Peyer's patch (tissue), 4 donors: ENCODE data around the gene SUPT20HL2. TPM values are rescaled to one million over a fixed set of nuclear protein-coding genes. Genes with fewer than 3 reads are reported as not detected.
"Not testable (repeated sequence)": the region's sequence is repeated elsewhere in the genome, so short reads cannot be mapped to it uniquely, and the experiment has no call there.

Source experiments
- DNase-seq, 3 donors: peaks; one replicate each; pipeline ENCODE4 v3.0.0-alpha.2; 2017 to 2019
- H3K27ac ChIP-seq, 4 donors: fragments of 200-600 bp; sonication (generic); one replicate each; pipeline ENCODE4 v1.5.1; 2016 to 2019
- H3K27me3 ChIP-seq, 2 donors: fragments of 200-600 bp; sonication (generic); one replicate each; pipeline ENCODE4 v1.5.1; 2019
- H3K36me3 ChIP-seq, 3 donors: fragments of 200-600 bp; sonication (generic); one replicate each; pipeline ENCODE4 v1.5.1; 2016 to 2019
- H3K4me1 ChIP-seq, 4 donors: fragments of 200-600 bp; sonication (generic); one replicate each; pipeline ENCODE4 v1.5.1; 2016 to 2019
- H3K4me3 ChIP-seq, 4 donors: fragments of 200-600 bp; sonication (generic); 1 replicate in 3 of 4; 2 replicates in 1 of 4; pipeline ENCODE4 v1.5.1; 2016 to 2019; ENCODE audit warnings: mild to moderate bottlenecking in 1 of 4
- H3K9me3 ChIP-seq, 4 donors: fragments of 200-600 bp; sonication (generic); one replicate each; pipeline ENCODE4 v1.5.1; 2016 to 2019; ENCODE audit warnings: mild to moderate bottlenecking in 1 of 4
- POLR2A ChIP-seq, 2 donors: fragments of 450-650 bp; IDR thresholded peaks; one replicate each; pipeline ENCODE4 v1.5.1; 2017; ENCODE audit warnings: antibody characterized with exemption in 2 of 2, mild to moderate bottlenecking in 2 of 2, moderate library complexity in 2 of 2
- total RNA-seq, 4 donors: library from RNA; depleted of rRNA; stranded (reverse); fragments of >200 nt; gene quantifications; one replicate each; pipeline ENCODE4 v1.1.0, GENCODE V29; 2016
- TF ChIP-seq, protein P1 (sequence below), 6 experiments: fragments of 450-650 bp in 4 of 6; fragments of 200-600 bp in 2 of 6; sonication (generic) in 1 of 6; IDR thresholded peaks; one replicate each; pipeline ENCODE4 v1.5.1; 2017 to 2019; ENCODE audit warnings: antibody characterized with exemption in 6 of 6, mild to moderate bottlenecking in 3 of 6, moderate library complexity in 1 of 6

The SUPT20HL2 gene
- total RNA-seq, 4 donors from 2014 or later = not detected

DNA sequence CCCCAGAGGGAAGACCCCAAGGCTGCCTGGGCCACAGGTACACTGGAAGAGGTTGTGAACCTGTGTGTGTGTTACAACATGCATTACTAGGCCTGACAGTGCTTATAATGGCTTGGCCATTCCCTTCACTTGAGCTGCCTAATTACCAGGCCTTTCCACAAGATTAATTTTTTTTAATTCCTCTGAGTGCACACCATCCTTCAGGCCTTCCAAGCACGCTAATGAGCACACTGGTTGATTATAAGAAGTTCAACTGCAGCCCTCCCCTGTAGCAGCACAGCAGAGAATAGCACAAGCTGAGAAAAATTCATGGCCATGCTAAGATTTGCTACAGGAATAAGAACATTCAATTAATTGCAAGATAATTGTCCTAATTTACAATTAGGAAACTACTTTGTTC, 2.2 kb upstream of the SUPT20HL2 start:
- Histone ChIP-seq H3K27me3 (no peaks in the 10 kb centered on the region), H3K27ac (no peak overlapping the region), H3K36me3 (no peaks in the 10 kb centered on the region), H3K4me3 (no peak overlapping the region), H3K9me3 (no peaks in the 10 kb centered on the region), H3K4me1 (no peaks in the 10 kb centered on the region)
- TF ChIP-seq, protein P1, sequence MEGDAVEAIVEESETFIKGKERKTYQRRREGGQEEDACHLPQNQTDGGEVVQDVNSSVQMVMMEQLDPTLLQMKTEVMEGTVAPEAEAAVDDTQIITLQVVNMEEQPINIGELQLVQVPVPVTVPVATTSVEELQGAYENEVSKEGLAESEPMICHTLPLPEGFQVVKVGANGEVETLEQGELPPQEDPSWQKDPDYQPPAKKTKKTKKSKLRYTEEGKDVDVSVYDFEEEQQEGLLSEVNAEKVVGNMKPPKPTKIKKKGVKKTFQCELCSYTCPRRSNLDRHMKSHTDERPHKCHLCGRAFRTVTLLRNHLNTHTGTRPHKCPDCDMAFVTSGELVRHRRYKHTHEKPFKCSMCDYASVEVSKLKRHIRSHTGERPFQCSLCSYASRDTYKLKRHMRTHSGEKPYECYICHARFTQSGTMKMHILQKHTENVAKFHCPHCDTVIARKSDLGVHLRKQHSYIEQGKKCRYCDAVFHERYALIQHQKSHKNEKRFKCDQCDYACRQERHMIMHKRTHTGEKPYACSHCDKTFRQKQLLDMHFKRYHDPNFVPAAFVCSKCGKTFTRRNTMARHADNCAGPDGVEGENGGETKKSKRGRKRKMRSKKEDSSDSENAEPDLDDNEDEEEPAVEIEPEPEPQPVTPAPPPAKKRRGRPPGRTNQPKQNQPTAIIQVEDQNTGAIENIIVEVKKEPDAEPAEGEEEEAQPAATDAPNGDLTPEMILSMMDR (IDR thresholded peaks at IDR 0.05) = no peak
- no peak for TF ChIP-seq POLR2A (IDR thresholded peaks at IDR 0.05)
- DNase-seq = no peak

DNA sequence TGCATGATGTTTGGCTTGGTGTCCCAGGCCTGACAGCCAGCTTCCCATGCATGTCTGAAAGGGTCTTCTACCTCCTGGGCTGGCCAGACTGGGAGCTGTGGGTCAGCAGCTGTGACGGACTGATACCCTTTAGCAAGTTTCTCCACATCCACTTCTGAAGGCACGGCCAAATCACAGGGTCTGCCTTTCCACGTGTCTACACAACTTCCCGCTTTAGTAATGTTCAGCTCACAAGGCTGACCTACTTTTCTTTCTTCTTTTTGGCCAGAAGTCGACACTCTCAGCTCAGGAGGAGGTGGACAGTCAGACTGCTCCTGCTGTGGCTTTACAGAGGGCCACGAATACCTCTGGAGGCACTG, 1.6 kb downstream of the SUPT20HL2 start:
- not testable (repeated sequence) for H3K27ac ChIP-seq, DNase-seq, H3K9me3 ChIP-seq

DNA sequence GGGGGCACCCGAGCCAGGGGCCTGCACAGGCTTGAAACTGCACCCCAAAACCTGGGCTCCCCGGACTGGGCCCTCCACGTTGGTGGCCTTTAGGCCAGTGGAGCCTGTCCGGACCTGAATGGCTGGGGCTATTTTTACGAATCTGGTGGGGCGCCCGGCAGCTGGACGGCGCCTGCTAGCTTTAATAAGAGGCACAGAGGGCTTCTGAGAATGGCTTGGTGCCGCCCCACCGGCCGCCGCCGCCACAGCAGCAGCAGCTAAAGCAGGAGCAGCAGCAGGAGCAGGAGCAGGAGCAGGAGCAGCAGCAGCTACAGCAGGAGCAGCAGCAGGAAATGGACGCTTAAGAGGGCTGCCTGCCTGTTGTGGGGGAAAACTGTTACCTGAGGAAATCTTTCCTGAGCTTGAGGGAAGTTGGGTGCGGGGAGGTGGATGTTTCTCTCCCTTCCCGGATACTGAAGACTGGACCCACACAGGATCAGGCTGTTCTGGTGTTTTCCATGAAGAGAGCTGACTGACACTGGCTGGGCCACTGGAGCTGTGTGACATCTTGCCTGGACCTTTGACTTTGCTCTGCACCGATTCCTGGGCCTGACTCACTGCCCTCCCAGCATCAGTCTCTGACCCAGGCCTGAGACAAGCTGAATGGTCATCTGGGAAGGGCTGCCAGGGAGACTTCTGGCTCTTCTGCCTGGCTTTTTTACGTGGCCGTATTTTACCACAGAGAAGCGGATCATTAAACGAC, 2.2 kb downstream of the SUPT20HL2 start:
- H3K27ac ChIP-seq = not testable (repeated sequence)

More for the DNA sequence above, 1.6 kb downstream of the SUPT20HL2 start:
- H3K4me1 ChIP-seq, H3K4me3 ChIP-seq, H3K27me3 ChIP-seq, H3K36me3 ChIP-seq: not testable (repeated sequence)

DNA sequence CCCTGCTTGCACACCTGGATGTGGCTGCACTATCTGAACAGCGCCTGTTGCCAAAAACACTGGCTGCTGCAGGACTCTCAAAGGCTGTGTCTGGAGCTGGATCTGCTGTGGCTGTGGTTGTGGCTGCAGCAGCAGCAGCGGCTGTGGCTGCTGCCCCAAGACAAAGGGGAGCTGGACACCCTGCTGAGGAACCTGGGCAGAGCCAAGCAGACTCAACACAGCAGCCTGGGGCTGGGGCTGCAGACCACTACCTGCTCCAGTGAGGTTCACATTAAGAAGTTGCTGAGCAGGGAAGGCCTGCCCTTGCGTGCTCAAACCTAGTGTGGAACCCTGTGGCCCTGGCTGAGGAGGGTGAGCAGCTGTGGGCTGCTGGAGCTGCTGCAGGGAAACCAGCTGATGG, 3.0 kb downstream of the SUPT20HL2 start:
- H3K9me3 ChIP-seq, DNase-seq, H3K36me3 ChIP-seq, H3K27me3 ChIP-seq, H3K4me3 ChIP-seq, H3K27ac ChIP-seq, H3K4me1 ChIP-seq: not testable (repeated sequence)

More for the DNA sequence above, 2.2 kb downstream of the SUPT20HL2 start:
- not testable (repeated sequence) for H3K27me3 ChIP-seq, H3K9me3 ChIP-seq, H3K4me1 ChIP-seq, DNase-seq, H3K4me3 ChIP-seq, H3K36me3 ChIP-seq

DNA sequence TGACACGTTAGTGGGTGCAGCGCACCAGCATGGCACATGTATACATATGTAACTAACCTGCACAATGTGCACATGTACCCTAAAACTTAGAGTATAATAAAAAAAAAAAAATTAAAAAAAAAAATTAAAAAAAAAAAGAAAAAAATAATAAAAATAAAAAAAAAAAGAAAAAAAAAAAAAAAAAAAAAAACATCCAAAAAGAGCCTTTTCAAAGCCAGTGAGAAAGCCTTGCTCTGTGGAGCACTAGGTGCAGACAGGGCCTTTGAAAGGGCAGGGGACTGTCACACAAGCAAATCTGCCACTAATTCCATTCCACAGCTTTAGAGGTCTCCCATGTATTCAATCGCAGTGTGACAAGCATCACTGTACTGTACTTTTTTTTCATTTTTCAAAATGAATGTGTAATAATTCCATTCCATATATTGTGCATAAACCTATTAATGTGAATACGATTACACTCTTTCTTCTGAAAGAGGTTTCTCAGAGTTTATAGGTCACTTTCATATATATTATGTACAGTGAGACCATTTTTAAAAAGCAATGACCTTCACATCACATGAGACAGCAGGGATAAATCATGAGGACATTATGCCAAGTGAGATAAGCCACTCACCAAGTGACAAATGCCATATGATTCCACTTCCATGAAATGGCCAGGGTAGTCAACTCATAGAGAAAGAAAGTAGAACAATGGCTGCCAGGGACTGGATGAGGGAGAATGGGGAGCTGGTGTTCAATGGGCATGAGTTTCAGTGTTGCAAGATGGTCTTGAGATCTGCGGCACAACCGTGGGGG, 4.1 kb downstream of the SUPT20HL2 start:
- not testable (repeated sequence) for H3K9me3 ChIP-seq, H3K36me3 ChIP-seq, H3K27ac ChIP-seq, H3K4me3 ChIP-seq, H3K27me3 ChIP-seq, H3K4me1 ChIP-seq, DNase-seq

DNA sequence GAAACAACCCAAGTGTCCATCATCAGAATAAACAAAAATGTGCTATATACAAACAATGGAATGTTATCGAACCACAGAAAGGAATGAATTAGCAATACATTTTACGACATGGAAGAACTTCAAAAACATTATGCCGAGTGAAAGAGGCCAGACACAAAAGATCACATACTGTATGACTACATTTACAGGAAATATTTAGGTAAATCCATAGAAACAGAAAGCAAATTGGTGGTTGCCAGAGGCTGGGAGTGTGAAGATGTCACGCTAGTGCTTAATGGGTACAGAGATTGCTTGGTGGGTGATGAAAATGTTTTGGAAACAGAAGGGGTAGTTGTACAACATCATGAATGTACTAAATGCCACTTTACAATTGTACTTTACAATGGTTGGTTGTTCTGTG, 5.1 kb downstream of the SUPT20HL2 start:
- H3K4me1 ChIP-seq, H3K36me3 ChIP-seq, H3K27me3 ChIP-seq, DNase-seq, H3K9me3 ChIP-seq, H3K4me3 ChIP-seq, H3K27ac ChIP-seq: not testable (repeated sequence)

DNA sequence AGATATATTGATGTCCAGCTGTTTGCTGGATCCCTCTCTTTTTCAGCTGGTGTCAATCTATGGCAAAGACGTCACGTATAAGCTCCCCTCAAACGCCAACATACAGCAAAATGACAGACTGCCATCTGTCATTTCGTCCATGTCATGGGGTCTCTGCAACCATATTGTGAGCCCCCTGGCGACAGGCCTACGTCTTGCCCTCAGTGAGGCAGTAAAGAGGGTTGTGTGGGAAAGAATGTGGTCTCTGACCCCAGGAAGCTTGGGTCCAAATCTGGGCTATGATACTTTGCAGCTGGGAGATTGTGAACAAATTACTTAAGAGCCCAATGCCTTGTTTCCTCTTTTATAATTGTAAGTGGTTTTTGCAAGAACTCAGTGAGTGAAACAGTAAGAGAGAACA, 7.4 kb downstream of the SUPT20HL2 start:
- no peaks in the 10 kb centered on the region for H3K36me3 ChIP-seq
- no peak overlapping the region for H3K4me3 ChIP-seq
- H3K9me3 ChIP-seq = no peaks in the 10 kb centered on the region
- no peak overlapping the region for H3K27ac ChIP-seq
- H3K4me1 ChIP-seq = no peaks in the 10 kb centered on the region
- DNase-seq = no peak
- H3K27me3 ChIP-seq = no peaks in the 10 kb centered on the region
- TF ChIP-seq, protein P1 (IDR thresholded peaks at IDR 0.05) = no peak
- no peak for TF ChIP-seq POLR2A (IDR thresholded peaks at IDR 0.05)

DNA sequence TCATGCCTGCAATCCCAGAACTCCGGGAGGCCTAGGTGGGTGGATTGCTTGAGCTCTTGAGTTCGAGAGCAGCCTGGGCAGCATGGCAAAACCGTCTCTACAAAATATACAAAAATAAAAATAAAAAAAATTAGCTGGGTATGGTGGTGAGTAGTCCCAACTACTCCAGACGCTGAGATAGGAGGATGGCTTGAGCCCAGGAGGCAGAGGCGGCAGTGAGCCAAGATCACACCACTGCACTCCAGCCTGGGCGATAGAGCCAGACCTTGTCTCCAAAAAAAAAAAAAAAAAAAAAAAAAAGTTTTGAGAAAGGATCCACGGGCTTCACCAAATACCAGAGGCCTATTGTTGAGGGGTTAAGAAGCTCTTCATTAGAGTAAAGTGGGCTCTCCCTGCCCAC, 8.0 kb downstream of the SUPT20HL2 start:
- H3K9me3 ChIP-seq = no peaks in the 10 kb centered on the region
- no peak for DNase-seq
- no peaks in the 10 kb centered on the region for H3K4me1 ChIP-seq
- TF ChIP-seq, protein P1 (IDR thresholded peaks at IDR 0.05) = no peak
- no peak for TF ChIP-seq POLR2A (IDR thresholded peaks at IDR 0.05)
- no peaks in the 10 kb centered on the region for H3K27me3 ChIP-seq
- H3K36me3 ChIP-seq = no peaks in the 10 kb centered on the region
- H3K27ac ChIP-seq = no peak overlapping the region
- H3K4me3 ChIP-seq = no peak overlapping the region
